ENCODE results near the gene PRXL2A. TPM values are rescaled to one million over a fixed set of nuclear protein-coding genes. Genes with fewer than 3 reads are reported as not detected.

The PRXL2A gene
- total RNA-seq, 4 donors from 2014 or later, result 15.4 to 26.6 (median 25.5) TPM

GRCh38 chr10:80410122-80410521, 1.8 kb downstream of the PRXL2A start:
- DNase-seq (ENCODE audit: extremely low spot score), result no peak
- Histone ChIP-seq H3K36me3 (no peaks in the 10 kb centered on the region), H3K4me1 (peaks cover 59 to 73% (median 68%) of the 10 kb centered on the region in 4 donors), H3K27me3 (peaks cover 0 to 18% (median 0%) of the 10 kb centered on the region in 4 donors), H3K27ac (replicated peaks in 1 of 4) (peak overlapping the region in 1 of 4 donors; percentile 16), H3K4me3 (no peak overlapping the region), H3K9me3 (no peaks in the 10 kb centered on the region)
- 63% methylated on average over 2 of the region's 2 CpGs for WGBS
- TF ChIP-seq EP300 (IDR thresholded peaks at IDR 0.05), result no peak
- TF ChIP-seq POLR2AphosphoS5 (IDR thresholded peaks at IDR 0.05), result peak in 1 of 2 donors; percentile 5
- intact Hi-C loops (cut with DNase I), result no loop called here

- Histone ChIP-seq H3K4me1 (peaks cover 64 to 78% (median 74%) of the 10 kb centered on the region in 4 donors), H3K27me3 (peaks cover 0 to 18% (median 0%) of the 10 kb centered on the region in 4 donors), H3K4me3 (no peak overlapping the region), H3K27ac (replicated peaks in 1 of 4) (peak overlapping the region in 1 of 4 donors; percentile 16), H3K36me3 (no peaks in the 10 kb centered on the region), H3K9me3 (no peaks in the 10 kb centered on the region)
- 73% methylated on average over 5 of the region's 5 CpGs for WGBS
- no peak for DNase-seq (ENCODE audit: extremely low spot score)
- TF ChIP-seq EP300 (IDR thresholded peaks at IDR 0.05) (no peak), POLR2A (IDR thresholded peaks at IDR 0.05; ENCODE audit: low read depth) (no peak), POLR2AphosphoS5 (IDR thresholded peaks at IDR 0.05) (no peak)
- TF ChIP-seq, protein P1, sequence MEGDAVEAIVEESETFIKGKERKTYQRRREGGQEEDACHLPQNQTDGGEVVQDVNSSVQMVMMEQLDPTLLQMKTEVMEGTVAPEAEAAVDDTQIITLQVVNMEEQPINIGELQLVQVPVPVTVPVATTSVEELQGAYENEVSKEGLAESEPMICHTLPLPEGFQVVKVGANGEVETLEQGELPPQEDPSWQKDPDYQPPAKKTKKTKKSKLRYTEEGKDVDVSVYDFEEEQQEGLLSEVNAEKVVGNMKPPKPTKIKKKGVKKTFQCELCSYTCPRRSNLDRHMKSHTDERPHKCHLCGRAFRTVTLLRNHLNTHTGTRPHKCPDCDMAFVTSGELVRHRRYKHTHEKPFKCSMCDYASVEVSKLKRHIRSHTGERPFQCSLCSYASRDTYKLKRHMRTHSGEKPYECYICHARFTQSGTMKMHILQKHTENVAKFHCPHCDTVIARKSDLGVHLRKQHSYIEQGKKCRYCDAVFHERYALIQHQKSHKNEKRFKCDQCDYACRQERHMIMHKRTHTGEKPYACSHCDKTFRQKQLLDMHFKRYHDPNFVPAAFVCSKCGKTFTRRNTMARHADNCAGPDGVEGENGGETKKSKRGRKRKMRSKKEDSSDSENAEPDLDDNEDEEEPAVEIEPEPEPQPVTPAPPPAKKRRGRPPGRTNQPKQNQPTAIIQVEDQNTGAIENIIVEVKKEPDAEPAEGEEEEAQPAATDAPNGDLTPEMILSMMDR (IDR thresholded peaks at IDR 0.05), result no peak
- intact Hi-C loops (cut with DNase I), result no loop called here
Measured at GRCh38 chr10:80410578-80411145, 2.3 kb downstream of the PRXL2A start.

DNA sequence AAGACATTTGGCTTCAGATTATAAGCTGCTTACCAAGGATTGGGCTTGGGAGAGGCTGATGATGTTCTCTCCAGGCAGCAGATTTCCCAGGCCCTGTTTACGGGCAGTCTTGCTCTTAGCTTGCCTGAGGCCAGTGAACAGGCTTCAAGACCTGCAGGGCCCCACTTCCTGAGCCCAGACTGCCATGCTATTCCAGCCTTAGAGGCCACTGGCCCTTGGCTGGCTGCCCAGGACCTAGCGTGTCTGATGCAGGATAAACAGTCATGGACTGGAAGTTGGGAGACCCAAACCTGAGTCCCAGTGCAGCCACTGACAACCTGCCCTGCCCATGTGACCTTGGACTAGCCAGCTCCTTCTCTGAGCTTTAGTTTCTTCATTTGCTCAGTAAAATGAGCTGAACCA, 2.9 kb downstream of the PRXL2A start:
- Histone ChIP-seq H3K27ac (replicated peaks in 1 of 4) (peak overlapping the region in 2 of 4 donors; percentile 35 to 42), H3K9me3 (no peaks in the 10 kb centered on the region), H3K4me3 (no peak overlapping the region), H3K27me3 (peaks cover 0 to 18% (median 0%) of the 10 kb centered on the region in 4 donors), H3K4me1 (peaks cover 71 to 84% (median 80%) of the 10 kb centered on the region in 4 donors), H3K36me3 (no peaks in the 10 kb centered on the region)
- WGBS, result 17% methylated on average over 1 of the region's 2 CpGs
- DNase-seq (ENCODE audit: extremely low spot score), result no peak
- intact Hi-C loops (cut with DNase I), result no loop called here
- no peak for TF ChIP-seq EP300 (IDR thresholded peaks at IDR 0.05)
- no peak for TF ChIP-seq POLR2AphosphoS5 (IDR thresholded peaks at IDR 0.05)
- TF ChIP-seq, protein P1 (IDR thresholded peaks at IDR 0.05), result no peak
- no peak for TF ChIP-seq POLR2A (IDR thresholded peaks at IDR 0.05; ENCODE audit: low read depth)

DNA sequence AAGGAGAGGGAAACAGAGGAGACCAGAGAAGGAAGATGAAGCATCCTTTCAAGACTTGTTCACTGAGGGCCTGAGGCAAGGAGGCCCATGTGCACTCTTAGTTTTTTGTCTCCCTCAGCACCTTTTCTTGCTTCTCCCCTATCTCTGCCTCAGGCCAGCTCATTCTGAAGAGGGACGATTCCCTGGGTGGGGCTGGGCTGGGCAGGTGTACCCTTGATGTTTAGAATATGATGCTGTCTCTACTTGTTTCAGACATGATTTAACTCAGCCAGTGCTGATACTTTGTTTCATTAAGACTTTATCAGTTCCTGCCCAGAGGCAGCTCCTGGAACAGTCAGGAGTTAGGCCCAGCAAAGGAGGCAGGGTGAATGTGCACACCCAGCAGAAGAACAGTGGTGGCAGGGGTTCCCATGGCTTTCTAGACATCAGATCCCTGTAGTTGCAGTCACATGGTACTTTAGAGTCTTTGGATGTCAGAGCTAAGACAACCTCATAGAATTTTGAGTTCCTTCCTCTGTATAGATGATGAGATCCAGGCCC, 3.4 kb downstream of the PRXL2A start:
- DNase-seq (ENCODE audit: extremely low spot score), result no peak
- Histone ChIP-seq H3K4me1 (peaks cover 74 to 89% (median 85%) of the 10 kb centered on the region in 4 donors), H3K4me3 (no peak overlapping the region), H3K9me3 (no peaks in the 10 kb centered on the region), H3K36me3 (no peaks in the 10 kb centered on the region), H3K27me3 (peaks cover 0 to 18% (median 0%) of the 10 kb centered on the region in 4 donors), H3K27ac (replicated peaks in 1 of 4) (peak overlapping the region in 2 of 4 donors; percentile 35 to 42)
- TF ChIP-seq POLR2A (IDR thresholded peaks at IDR 0.05; ENCODE audit: low read depth), result no peak
- TF ChIP-seq POLR2AphosphoS5 (IDR thresholded peaks at IDR 0.05), result no peak
- TF ChIP-seq, protein P1 (IDR thresholded peaks at IDR 0.05), result no peak
- WGBS, result 93% methylated on average over 1 of the region's 1 CpG
- intact Hi-C loops (cut with DNase I), result no loop called here

DNA sequence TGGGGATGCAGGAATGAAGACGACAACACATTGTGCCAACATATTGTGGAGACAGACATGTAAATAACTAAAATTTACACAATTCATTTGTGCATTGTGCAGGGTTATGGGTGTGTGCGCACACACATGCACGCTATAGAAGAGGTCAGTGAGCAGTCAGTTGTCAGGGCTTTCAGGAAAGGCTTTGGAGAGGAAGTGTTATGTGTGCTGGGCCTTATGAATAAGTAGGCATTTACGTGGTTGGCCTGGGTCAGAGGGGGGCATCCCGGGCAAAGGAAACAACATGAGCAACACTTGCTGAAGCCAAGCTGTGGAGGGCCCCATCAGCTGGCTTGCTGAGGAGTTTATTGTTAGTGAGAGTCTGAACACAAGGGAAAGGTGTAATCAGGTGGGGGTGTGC, 4.1 kb downstream of the PRXL2A start:
- Histone ChIP-seq H3K36me3 (no peaks in the 10 kb centered on the region), H3K4me1 (peaks cover 76 to 89% (median 87%) of the 10 kb centered on the region in 4 donors), H3K27ac (replicated peaks in 1 of 4) (peak overlapping the region in 1 of 4 donors; percentile 24), H3K9me3 (no peaks in the 10 kb centered on the region), H3K27me3 (peaks cover 0 to 14% (median 0%) of the 10 kb centered on the region in 4 donors), H3K4me3 (no peak overlapping the region)
- 85% methylated on average over 5 of the region's 5 CpGs for WGBS
- intact Hi-C loops (cut with DNase I), result no loop called here
- no peak for DNase-seq (ENCODE audit: extremely low spot score)
- TF ChIP-seq POLR2AphosphoS5 (IDR thresholded peaks at IDR 0.05) (peak in 1 of 2 donors; percentile 4), EP300 (IDR thresholded peaks at IDR 0.05) (no peak)
